Activated T-cell treated with anti-CD3 and anti-CD28 coated beads for 48 hours (primary cell): ENCODE data around the gene RNF19B.

Experiments used
- DNase-seq: peaks from one replicate; pipeline ENCODE4 v3.0.0-alpha.2; 2020; ENCODE audit warnings: low read depth

The RNF19B gene

DNA sequence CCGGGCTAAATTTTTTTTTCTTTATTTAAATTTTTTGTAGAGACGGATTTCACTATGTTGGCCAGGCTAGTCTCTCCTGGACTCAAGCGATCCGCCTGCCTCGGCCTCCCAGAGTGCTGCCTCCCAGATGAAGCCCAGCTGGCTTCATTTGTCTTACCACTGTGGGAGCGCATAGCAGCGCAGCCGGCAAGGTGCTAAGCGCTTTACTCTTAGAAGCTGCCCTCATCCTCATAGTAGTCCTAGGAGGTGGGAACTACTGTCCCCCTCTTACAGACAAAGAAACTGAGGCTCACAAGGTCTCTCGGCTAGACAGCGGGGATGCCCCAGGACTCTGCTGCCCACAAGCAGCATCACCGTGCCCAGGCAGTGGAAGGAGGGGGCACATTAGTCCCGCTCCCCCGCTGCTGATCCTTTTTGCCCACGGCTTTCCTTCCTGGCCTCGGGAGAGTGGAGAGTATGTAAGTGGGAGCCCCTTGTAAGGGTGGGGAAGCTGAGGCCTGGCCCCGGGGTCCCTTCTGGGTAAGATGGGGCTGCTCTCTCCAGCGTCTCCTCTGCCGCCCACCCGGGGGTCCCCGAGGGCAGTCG lies 64.1 kb downstream of the RNF19B start:
- no peak for DNase-seq

GRCh38 chr1:32899586-32900296 lies 64.9 kb downstream of the RNF19B start:
- no peak for DNase-seq

GRCh38 chr1:32898958-32899357 lies 65.7 kb downstream of the RNF19B start:
- DNase-seq, result no peak

- DNase-seq, result no peak
Measured at GRCh38 chr1:32898056-32898455, 66.6 kb downstream of the RNF19B start.

DNA sequence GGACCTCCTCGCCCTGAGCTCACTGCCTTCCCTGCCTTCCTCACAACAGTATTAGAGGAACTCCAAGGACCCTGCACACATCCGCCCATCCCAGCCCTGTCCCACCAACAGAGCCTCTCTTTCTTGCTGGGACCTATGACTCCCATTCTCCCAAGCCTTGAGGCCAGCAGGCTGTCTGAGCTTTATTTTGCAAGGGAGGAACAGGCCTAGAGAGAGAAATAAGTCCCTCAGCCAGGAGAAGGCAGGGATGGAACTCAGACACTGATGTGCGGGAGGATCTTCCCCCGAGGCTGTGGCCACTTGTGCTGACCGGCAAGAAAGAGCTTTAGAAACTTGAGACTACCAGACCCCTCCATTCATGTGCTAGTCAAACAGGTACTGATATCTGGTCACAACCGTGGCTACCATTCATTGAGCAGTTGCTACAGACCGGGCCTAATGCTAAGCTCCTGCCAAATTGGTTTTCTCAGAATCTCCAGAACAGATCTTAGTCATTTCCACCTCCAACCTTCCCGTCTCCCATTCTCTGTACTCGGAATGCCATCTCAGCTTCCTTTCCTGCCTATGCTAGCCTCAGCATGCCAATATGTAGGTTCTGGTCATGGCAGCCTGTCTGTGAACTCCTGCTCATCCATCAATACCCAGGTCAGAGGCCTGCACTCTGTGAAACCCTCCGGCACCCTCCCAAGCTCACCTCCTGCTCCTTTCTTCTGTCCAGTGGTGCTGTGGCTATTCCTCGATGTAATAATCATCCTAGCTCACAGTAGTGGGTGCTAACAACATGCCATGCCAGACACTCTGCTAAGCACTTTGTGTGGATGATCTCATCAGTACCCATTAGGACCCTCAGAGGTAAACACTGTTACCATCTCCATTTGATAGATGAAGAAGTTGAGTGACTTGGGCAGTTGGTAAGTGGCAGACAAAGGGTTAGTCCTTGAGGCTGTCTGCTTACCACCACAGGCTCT lies 67.2 kb downstream of the RNF19B start:
- DNase-seq, result no peak

DNA sequence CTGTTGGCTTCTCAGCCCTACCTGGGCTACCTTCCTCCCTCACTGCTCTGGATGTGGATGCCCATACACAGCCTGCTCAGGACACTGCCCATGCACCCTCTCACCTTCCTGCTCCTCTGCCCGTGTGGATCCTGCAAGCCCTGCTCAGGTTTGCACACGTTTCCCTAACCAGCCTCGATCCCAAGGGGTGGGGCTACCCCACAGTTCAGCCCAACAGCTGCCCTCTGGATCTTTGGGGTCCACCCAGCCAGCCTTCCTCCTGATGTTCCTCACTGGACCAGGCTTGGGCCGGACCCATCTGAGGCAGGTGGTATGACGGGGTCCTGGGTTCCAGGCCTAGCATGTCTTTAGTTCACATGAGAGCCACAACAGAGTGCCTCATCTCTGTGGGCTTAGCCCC lies 68.2 kb downstream of the RNF19B start:
- DNase-seq, result no peak

GRCh38 chr1:32895325-32896215 lies 69.0 kb downstream of the RNF19B start:
- DNase-seq, result no peak

DNA sequence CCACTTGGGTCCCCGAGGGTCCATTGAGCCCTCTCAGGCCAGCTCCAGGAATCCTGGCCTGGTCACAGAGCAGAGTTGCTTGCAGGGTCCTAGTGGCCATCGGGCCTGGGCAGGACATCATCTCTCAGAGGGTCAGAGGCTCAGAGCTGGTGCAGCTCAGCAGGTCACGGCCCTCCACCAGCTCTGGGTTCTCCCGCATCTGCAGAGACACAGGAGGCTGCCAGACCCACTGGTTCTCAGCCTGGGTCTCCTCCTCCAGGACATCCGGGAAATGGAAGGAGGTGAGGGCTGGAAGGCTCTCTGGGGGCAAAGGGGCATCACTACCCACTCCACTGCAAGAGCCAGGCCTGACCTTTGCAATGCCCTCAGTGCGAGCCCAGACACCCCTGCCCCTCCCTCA lies 69.9 kb downstream of the RNF19B start:
- no peak for DNase-seq

GRCh38 chr1:32894019-32894600 lies 70.5 kb downstream of the RNF19B start:
- no peak for DNase-seq

GRCh38 chr1:32893198-32894018 lies 71.2 kb downstream of the RNF19B start:
- no peak for DNase-seq

DNA sequence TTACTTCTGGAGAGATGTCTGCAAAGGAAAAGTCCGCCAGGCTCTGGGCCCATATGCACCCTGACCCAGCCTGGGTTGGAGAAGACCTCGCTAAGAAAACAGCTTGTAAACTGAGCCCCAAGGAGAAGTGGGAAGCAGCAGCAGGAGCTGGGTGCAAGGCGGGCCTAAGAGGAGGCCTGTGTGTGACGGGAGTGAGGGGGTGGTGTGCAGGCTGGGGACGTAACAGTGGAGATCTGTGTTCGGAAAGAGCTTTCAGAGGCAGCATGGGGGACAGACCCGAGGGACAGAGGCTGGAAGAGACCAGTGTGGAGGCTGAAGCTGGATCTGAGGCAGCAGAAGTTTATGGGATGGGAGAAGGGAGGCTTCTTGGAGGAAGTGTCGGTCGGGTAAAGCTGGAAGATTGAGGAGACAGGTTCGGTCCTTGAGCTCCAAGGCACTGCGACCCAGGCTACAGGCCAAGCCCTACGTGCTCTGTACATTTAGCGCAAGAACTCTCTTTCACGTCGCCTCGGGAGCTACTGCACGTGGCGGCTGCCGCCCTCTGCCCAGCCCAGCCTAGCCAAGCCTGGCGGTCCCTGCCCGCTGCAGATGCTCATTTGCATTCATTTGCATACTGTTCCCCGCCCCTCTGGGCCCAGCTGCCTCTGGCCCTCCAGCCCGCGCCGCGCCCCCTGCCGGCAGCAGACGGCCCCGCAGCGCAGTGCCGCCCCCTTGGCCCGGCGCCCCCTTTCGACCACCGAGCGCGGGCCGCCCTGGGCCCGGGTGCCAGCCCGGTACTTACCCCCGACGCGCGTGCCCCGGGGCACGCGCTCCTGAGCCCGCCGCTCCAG lies 72.0 kb downstream of the RNF19B start:
- DNase-seq, result peak; percentile 67

- DNase-seq, result no peak
Measured at GRCh38 chr1:32891630-32892029, 73.0 kb downstream of the RNF19B start.

DNA sequence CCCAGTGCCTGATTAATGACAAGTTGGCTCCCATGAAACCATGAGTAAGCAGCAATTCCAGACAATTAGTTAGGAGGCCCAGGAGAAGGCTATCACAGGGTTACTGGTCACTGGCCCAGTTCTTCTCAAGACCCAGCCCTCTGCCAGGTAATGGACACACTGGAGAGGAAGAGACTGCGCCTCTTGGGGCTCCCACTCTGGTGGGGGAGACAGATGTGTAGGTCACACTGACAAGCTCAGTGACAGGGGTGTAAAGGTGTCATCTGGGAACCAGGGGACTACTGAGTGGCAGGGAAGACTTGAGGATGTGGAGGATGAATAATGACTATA lies 73.4 kb downstream of the RNF19B start:
- no peak for DNase-seq

- no peak for DNase-seq
Measured at GRCh38 chr1:32890516-32891240, 73.9 kb downstream of the RNF19B start.

DNA sequence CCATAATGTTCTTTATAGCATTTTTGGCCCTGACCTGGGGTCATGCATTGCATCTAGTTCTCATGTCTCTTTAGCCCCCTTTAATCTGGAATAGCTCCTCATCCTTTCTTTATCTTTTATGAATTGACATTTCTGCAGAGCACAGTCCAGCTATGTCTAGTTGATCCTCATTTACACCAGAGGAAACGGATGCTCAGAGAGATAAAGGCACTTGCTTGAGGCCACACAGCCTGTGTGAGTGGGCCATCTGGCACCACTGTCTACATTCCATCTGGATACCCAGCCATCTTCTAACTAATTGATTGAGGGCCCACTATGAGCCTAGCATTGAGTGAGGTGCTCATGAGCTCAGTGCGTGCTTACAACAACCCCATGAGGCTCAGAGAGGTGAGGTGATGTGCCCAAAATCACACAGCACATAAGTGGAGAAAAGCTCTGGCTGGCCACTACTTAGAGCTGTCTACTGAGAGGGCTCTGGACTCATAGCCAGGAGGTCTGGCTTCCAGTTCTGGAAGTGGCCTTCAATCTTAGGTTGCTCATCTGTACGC lies 74.8 kb downstream of the RNF19B start:
- no peak for DNase-seq

- DNase-seq, result no peak
Measured at GRCh38 chr1:32888677-32889420, 75.8 kb downstream of the RNF19B start.

- no peak for DNase-seq
Measured at GRCh38 chr1:32888134-32888533, 76.5 kb downstream of the RNF19B start.

GRCh38 chr1:32887623-32888022 lies 77.0 kb downstream of the RNF19B start:
- no peak for DNase-seq
